Fibroblast of mammary gland (primary cell): ENCODE results near the gene CHID1.

Source experiments
- DNase-seq: peaks from one replicate; pipeline ENCODE4 v3.0.0-alpha.2; 2010; ENCODE audit warnings: low read depth
- H3K4me3 ChIP-seq: 2 replicates; pipeline ENCODE4 v1.5.1; 2011; ENCODE audit warnings: low read depth, mild to moderate bottlenecking, low read length, moderate library complexity; ENCODE audit not compliant: control insufficient read depth
- CTCF ChIP-seq: conservative IDR thresholded peaks from 2 replicates; pipeline ENCODE4 v1.5.1; 2011; ENCODE audit warnings: low read depth, low read length, inconsistent platforms; ENCODE audit not compliant: control insufficient read depth, insufficient read depth

Gene CHID1

GRCh38 chr11:910044-910588 lies 494 bp downstream of the CHID1 start:
- peak overlapping the region; percentile 72 for H3K4me3 ChIP-seq
- DNase-seq: no peak
- no peak for TF ChIP-seq CTCF

- TF ChIP-seq CTCF: no peak
- no peak for DNase-seq
- H3K4me3 ChIP-seq: peak overlapping the region; percentile 72
These were observed 1.2 kb downstream of the CHID1 start for GRCh38 chr11:909406-909805.

GRCh38 chr11:908273-908672 lies 2.3 kb downstream of the CHID1 start:
- H3K4me3 ChIP-seq: no peak overlapping the region
- TF ChIP-seq CTCF: no peak
- DNase-seq: no peak

GRCh38 chr11:907668-908067 lies 2.9 kb downstream of the CHID1 start:
- no peak overlapping the region for H3K4me3 ChIP-seq
- DNase-seq: no peak
- TF ChIP-seq CTCF: no peak

- no peak for DNase-seq
- no peak for TF ChIP-seq CTCF
These were observed 4.7 kb downstream of the CHID1 start for GRCh38 chr11:905952-906351.

GRCh38 chr11:904380-904779 lies 6.2 kb downstream of the CHID1 start:
- no peak overlapping the region for H3K4me3 ChIP-seq
- DNase-seq: no peak
- no peak for TF ChIP-seq CTCF

More at GRCh38 chr11:905952-906351, 4.7 kb downstream of the CHID1 start:
- no peak overlapping the region for H3K4me3 ChIP-seq
